ENCODE data around the gene IGSF21. TPM values are rescaled to one million over a fixed set of nuclear protein-coding genes. Genes with fewer than 3 reads are reported as not detected.

IGSF21 gene
- total RNA-seq, 1 experiment from 2014 or later: not detected

DNA sequence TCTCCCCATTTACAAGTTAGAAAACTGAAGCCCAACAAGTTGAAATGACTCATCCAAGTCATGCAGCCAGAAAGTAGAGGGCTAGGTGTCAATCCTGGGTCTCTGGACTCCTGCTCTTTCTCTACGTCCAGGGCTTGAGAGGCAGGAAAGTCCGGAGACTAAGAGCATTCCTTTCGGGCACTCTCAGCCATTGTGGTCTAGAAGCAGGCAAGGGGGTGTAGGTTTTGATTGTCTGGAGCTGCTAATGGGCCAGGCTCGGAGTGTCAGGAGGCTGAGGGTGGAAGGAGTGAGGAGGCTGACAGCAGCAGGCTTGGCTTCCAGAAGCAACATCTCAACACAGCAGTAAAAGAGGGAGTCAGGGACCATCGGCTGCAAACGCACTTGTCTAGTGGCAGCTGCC is 265.6 kb downstream of the IGSF21 start:
- TF ChIP-seq, protein P1, sequence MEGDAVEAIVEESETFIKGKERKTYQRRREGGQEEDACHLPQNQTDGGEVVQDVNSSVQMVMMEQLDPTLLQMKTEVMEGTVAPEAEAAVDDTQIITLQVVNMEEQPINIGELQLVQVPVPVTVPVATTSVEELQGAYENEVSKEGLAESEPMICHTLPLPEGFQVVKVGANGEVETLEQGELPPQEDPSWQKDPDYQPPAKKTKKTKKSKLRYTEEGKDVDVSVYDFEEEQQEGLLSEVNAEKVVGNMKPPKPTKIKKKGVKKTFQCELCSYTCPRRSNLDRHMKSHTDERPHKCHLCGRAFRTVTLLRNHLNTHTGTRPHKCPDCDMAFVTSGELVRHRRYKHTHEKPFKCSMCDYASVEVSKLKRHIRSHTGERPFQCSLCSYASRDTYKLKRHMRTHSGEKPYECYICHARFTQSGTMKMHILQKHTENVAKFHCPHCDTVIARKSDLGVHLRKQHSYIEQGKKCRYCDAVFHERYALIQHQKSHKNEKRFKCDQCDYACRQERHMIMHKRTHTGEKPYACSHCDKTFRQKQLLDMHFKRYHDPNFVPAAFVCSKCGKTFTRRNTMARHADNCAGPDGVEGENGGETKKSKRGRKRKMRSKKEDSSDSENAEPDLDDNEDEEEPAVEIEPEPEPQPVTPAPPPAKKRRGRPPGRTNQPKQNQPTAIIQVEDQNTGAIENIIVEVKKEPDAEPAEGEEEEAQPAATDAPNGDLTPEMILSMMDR (IDR thresholded peaks at IDR 0.05; ENCODE audit: unreplicated experiment): no peak
- no peaks in the 10 kb centered on the region for H3K4me1 Mint-ChIP-seq (ENCODE audit: low read depth, unreplicated experiment)
- CTCF ChIA-PET: no interaction called here
- peaks cover 54% of the 10 kb centered on the region for H3K27me3 Mint-ChIP-seq (ENCODE audit: unreplicated experiment)
- no peaks in the 10 kb centered on the region for H3K9me3 Mint-ChIP-seq (ENCODE audit: low read depth, unreplicated experiment)
- no TSS peak for BruUV-seq (replicated peaks)
- no peak overlapping the region for H3K4me3 Mint-ChIP-seq (ENCODE audit: low read depth, unreplicated experiment)
- H3K36me3 Mint-ChIP-seq (ENCODE audit: insufficient read depth, unreplicated experiment): no peaks in the 10 kb centered on the region
- intact Hi-C loops (cut with micrococcal nuclease; ENCODE audit: unreplicated experiment): no loop called here
- DNase-seq: no peak
- H3K27ac Mint-ChIP-seq (ENCODE audit: unreplicated experiment): no peak overlapping the region

DNA sequence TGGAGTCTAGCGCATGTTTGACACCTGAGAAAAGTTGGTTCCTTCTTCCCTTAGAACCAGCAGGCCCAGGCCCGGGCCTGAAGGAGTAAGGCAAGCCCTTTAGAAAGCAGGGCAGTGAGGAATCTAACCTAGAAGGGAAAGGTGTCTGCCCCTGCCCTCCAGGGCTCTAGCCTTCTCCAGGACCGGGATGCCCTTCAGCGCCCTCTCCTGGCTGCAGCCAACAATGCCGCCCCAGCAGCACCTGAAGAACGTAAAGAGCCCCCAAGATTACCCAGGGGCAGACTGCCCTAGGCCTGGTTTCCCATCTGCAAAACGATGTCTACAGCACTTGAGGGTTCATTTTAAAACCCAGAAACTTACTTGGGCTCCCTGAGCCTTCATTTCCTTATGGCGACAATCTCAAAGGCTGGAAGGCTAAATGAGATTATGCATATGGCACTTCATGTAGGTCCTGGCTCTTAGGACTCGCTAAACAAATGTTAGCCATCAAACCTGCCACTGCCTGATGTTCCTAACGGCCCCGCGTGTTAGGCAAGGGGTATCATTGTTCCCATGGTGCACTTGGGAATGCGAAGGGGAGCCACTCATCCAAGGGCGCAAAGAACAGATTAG is 266.4 kb downstream of the IGSF21 start:
- H3K4me3 Mint-ChIP-seq (ENCODE audit: low read depth, unreplicated experiment): no peak overlapping the region
- BruUV-seq (replicated peaks): no TSS peak
- no peaks in the 10 kb centered on the region for H3K36me3 Mint-ChIP-seq (ENCODE audit: insufficient read depth, unreplicated experiment)
- intact Hi-C loops (cut with micrococcal nuclease; ENCODE audit: unreplicated experiment): no loop called here
- TF ChIP-seq, protein P1 (IDR thresholded peaks at IDR 0.05; ENCODE audit: unreplicated experiment): no peak
- no peak overlapping the region for H3K27ac Mint-ChIP-seq (ENCODE audit: unreplicated experiment)
- CTCF ChIA-PET: interaction anchor here (0.6 kb wide), 1 partner anchor 127 kb away, joined by 3 read pairs; no protein-coding TSS in a partner anchor
- H3K4me1 Mint-ChIP-seq (ENCODE audit: low read depth, unreplicated experiment): no peaks in the 10 kb centered on the region
- no peaks in the 10 kb centered on the region for H3K9me3 Mint-ChIP-seq (ENCODE audit: low read depth, unreplicated experiment)
- DNase-seq: peak; percentile 8
- peaks cover 54% of the 10 kb centered on the region for H3K27me3 Mint-ChIP-seq (ENCODE audit: unreplicated experiment)

DNA sequence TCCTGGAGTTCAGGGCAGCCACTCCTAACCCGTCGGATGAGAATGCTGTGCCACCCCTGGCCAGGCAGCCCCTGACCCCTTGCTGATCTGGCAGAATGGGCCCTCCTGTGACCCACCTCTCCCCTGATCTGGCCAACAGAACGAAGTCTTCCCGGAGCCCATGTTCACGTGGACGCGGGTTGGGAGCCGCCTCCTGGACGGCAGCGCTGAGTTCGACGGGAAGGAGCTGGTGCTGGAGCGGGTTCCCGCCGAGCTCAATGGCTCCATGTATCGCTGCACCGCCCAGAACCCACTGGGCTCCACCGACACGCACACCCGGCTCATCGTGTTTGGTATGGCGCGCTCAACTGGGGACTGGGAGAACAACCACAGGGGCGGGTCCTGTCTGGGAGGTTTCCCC is 269.1 kb downstream of the IGSF21 start:
- TF ChIP-seq, protein P1 (IDR thresholded peaks at IDR 0.05; ENCODE audit: unreplicated experiment): no peak
- Mint-ChIP-seq H3K4me1 (ENCODE audit: low read depth, unreplicated experiment) (no peaks in the 10 kb centered on the region), H3K4me3 (ENCODE audit: low read depth, unreplicated experiment) (no peak overlapping the region), H3K27me3 (ENCODE audit: unreplicated experiment) (peaks cover 62% of the 10 kb centered on the region), H3K27ac (ENCODE audit: unreplicated experiment) (no peak overlapping the region), H3K9me3 (ENCODE audit: low read depth, unreplicated experiment) (peaks cover 4% of the 10 kb centered on the region), H3K36me3 (ENCODE audit: insufficient read depth, unreplicated experiment) (no peaks in the 10 kb centered on the region)
- CTCF ChIA-PET: no interaction called here
- intact Hi-C loops (cut with micrococcal nuclease; ENCODE audit: unreplicated experiment): no loop called here
- no TSS peak for BruUV-seq (replicated peaks)
- no peak for DNase-seq

DNA sequence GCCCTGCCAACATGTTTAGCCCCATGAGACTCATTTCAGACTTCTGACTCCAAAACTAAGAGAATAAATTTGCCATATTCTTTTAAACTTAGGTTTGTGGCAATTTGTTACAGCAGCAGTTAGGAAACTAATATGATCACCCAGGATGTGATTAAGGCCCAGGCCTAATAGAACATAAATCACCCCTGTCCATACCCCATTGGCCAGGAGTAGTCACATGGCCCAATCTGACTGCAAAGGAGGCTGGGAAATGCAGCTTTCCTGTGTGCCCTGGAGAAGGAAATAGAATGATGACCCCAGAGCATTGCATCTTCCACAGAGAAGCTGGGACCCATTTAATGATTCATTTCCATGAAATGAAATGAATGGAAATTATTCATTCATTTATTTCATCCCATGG is 272.7 kb downstream of the IGSF21 start:
- peaks cover 4% of the 10 kb centered on the region for H3K9me3 Mint-ChIP-seq (ENCODE audit: low read depth, unreplicated experiment)
- DNase-seq: no peak
- no peak overlapping the region for H3K4me3 Mint-ChIP-seq (ENCODE audit: low read depth, unreplicated experiment)
- H3K27ac Mint-ChIP-seq (ENCODE audit: unreplicated experiment): no peak overlapping the region
- intact Hi-C loops (cut with micrococcal nuclease; ENCODE audit: unreplicated experiment): no loop called here
- TF ChIP-seq, protein P1 (IDR thresholded peaks at IDR 0.05; ENCODE audit: unreplicated experiment): no peak
- H3K4me1 Mint-ChIP-seq (ENCODE audit: low read depth, unreplicated experiment): no peaks in the 10 kb centered on the region
- peaks cover 63% of the 10 kb centered on the region for H3K27me3 Mint-ChIP-seq (ENCODE audit: unreplicated experiment)
- CTCF ChIA-PET: no interaction called here
- H3K36me3 Mint-ChIP-seq (ENCODE audit: insufficient read depth, unreplicated experiment): no peaks in the 10 kb centered on the region
- BruUV-seq (replicated peaks): no TSS peak
